ENCODE data around the gene CDC42EP4.

Gene CDC42EP4

GRCh38 chr17:73284906-73285602 lies 26.7 kb downstream of the CDC42EP4 start:
- H3K4me3 ChIP-seq (ENCODE audit: low read length, poor library complexity, severe bottlenecking), result no peak overlapping the region
- no peaks in the 10 kb centered on the region for H3K36me3 ChIP-seq (ENCODE audit: insufficient read depth, low read length)
- H3K79me2 ChIP-seq (ENCODE audit: insufficient read depth, low read length), result no peaks in the 10 kb centered on the region
- H3K9me3 ChIP-seq (ENCODE audit: insufficient read depth, low read depth, low read length), result no peaks in the 10 kb centered on the region
- no peaks in the 10 kb centered on the region for H4K20me1 ChIP-seq (ENCODE audit: insufficient read depth, low read length, poor library complexity, severe bottlenecking)
- H3K4me2 ChIP-seq (ENCODE audit: low read depth, low read length, poor library complexity, severe bottlenecking), result no peak overlapping the region
- H3K9me2 ChIP-seq (replicated peaks; ENCODE audit: low read depth, low read length), result no peaks in the 10 kb centered on the region
- no peaks in the 10 kb centered on the region for H3F3A ChIP-seq (ENCODE audit: low read depth)
- H2AFZ ChIP-seq (ENCODE audit: low read length), result no peak overlapping the region
- H3K27me3 ChIP-seq (ENCODE audit: insufficient read depth, low read length, poor library complexity, severe bottlenecking), result no peaks in the 10 kb centered on the region
- no peaks in the 10 kb centered on the region for H3K4me1 ChIP-seq (ENCODE audit: insufficient read depth, low read length, poor library complexity, severe bottlenecking)
- TF ChIP-seq EZH2phosphoT487 (IDR thresholded peaks at IDR 0.05; ENCODE audit: borderline replicate concordance), result no peak
- TF ChIP-seq CTCF (conservative IDR thresholded peaks at IDR 0.05; ENCODE audit: low read length), result no peak
- no peak overlapping the region for H3K9ac ChIP-seq (ENCODE audit: low read depth, low read length, poor library complexity, severe bottlenecking)

GRCh38 chr17:73284354-73284753 lies 27.4 kb downstream of the CDC42EP4 start:
- H3K4me1 ChIP-seq (ENCODE audit: insufficient read depth, low read length, poor library complexity, severe bottlenecking), result no peaks in the 10 kb centered on the region
- H3K9ac ChIP-seq (ENCODE audit: low read depth, low read length, poor library complexity, severe bottlenecking), result no peak overlapping the region
- H3K9me3 ChIP-seq (ENCODE audit: insufficient read depth, low read depth, low read length), result no peaks in the 10 kb centered on the region
- H3K27me3 ChIP-seq (ENCODE audit: insufficient read depth, low read length, poor library complexity, severe bottlenecking), result no peaks in the 10 kb centered on the region
- H4K20me1 ChIP-seq (ENCODE audit: insufficient read depth, low read length, poor library complexity, severe bottlenecking), result no peaks in the 10 kb centered on the region
- H2AFZ ChIP-seq (ENCODE audit: low read length), result no peak overlapping the region
- no peaks in the 10 kb centered on the region for H3K36me3 ChIP-seq (ENCODE audit: insufficient read depth, low read length)
- H3K4me3 ChIP-seq (ENCODE audit: low read length, poor library complexity, severe bottlenecking), result no peak overlapping the region
- no peak for TF ChIP-seq EZH2phosphoT487 (IDR thresholded peaks at IDR 0.05; ENCODE audit: borderline replicate concordance)
- no peaks in the 10 kb centered on the region for H3F3A ChIP-seq (ENCODE audit: low read depth)
- no peak overlapping the region for H3K4me2 ChIP-seq (ENCODE audit: low read depth, low read length, poor library complexity, severe bottlenecking)
- H3K79me2 ChIP-seq (ENCODE audit: insufficient read depth, low read length), result no peaks in the 10 kb centered on the region
- H3K9me2 ChIP-seq (replicated peaks; ENCODE audit: low read depth, low read length), result no peaks in the 10 kb centered on the region

- H4K20me1 ChIP-seq (ENCODE audit: insufficient read depth, low read length, poor library complexity, severe bottlenecking), result no peaks in the 10 kb centered on the region
- no peaks in the 10 kb centered on the region for H3K27me3 ChIP-seq (ENCODE audit: insufficient read depth, low read length, poor library complexity, severe bottlenecking)
- H3K4me3 ChIP-seq (ENCODE audit: low read length, poor library complexity, severe bottlenecking), result no peak overlapping the region
- no peaks in the 10 kb centered on the region for H3K9me3 ChIP-seq (ENCODE audit: insufficient read depth, low read depth, low read length)
- no peaks in the 10 kb centered on the region for H3K36me3 ChIP-seq (ENCODE audit: insufficient read depth, low read length)
- no peak for TF ChIP-seq CTCF (conservative IDR thresholded peaks at IDR 0.05; ENCODE audit: low read length)
- no peak for TF ChIP-seq EZH2phosphoT487 (IDR thresholded peaks at IDR 0.05; ENCODE audit: borderline replicate concordance)
- no peak overlapping the region for H3K9ac ChIP-seq (ENCODE audit: low read depth, low read length, poor library complexity, severe bottlenecking)
- no peaks in the 10 kb centered on the region for H3F3A ChIP-seq (ENCODE audit: low read depth)
- no peak overlapping the region for H3K4me2 ChIP-seq (ENCODE audit: low read depth, low read length, poor library complexity, severe bottlenecking)
- H3K9me2 ChIP-seq (replicated peaks; ENCODE audit: low read depth, low read length), result no peaks in the 10 kb centered on the region
- H3K79me2 ChIP-seq (ENCODE audit: insufficient read depth, low read length), result no peaks in the 10 kb centered on the region
- H2AFZ ChIP-seq (ENCODE audit: low read length), result no peak overlapping the region
- no peaks in the 10 kb centered on the region for H3K4me1 ChIP-seq (ENCODE audit: insufficient read depth, low read length, poor library complexity, severe bottlenecking)
Measured at GRCh38 chr17:73283841-73284282, 27.9 kb downstream of the CDC42EP4 start.

- no peak overlapping the region for H3K9ac ChIP-seq (ENCODE audit: low read depth, low read length, poor library complexity, severe bottlenecking)
- no peak overlapping the region for H3K4me2 ChIP-seq (ENCODE audit: low read depth, low read length, poor library complexity, severe bottlenecking)
- H3K9me3 ChIP-seq (ENCODE audit: insufficient read depth, low read depth, low read length), result no peaks in the 10 kb centered on the region
- H3K9me2 ChIP-seq (replicated peaks; ENCODE audit: low read depth, low read length), result no peaks in the 10 kb centered on the region
- TF ChIP-seq CTCF (conservative IDR thresholded peaks at IDR 0.05; ENCODE audit: low read length) (no peak), EZH2phosphoT487 (IDR thresholded peaks at IDR 0.05; ENCODE audit: borderline replicate concordance) (no peak)
- H3K27me3 ChIP-seq (ENCODE audit: insufficient read depth, low read length, poor library complexity, severe bottlenecking), result no peaks in the 10 kb centered on the region
- no peaks in the 10 kb centered on the region for H4K20me1 ChIP-seq (ENCODE audit: insufficient read depth, low read length, poor library complexity, severe bottlenecking)
- no peak overlapping the region for H2AFZ ChIP-seq (ENCODE audit: low read length)
- no peaks in the 10 kb centered on the region for H3K4me1 ChIP-seq (ENCODE audit: insufficient read depth, low read length, poor library complexity, severe bottlenecking)
- H3K79me2 ChIP-seq (ENCODE audit: insufficient read depth, low read length), result no peaks in the 10 kb centered on the region
- no peak overlapping the region for H3K4me3 ChIP-seq (ENCODE audit: low read length, poor library complexity, severe bottlenecking)
- H3F3A ChIP-seq (ENCODE audit: low read depth), result no peaks in the 10 kb centered on the region
- H3K36me3 ChIP-seq (ENCODE audit: insufficient read depth, low read length), result no peaks in the 10 kb centered on the region
Measured at GRCh38 chr17:73283250-73283649, 28.6 kb downstream of the CDC42EP4 start.

Data from Loucy (cell line).